SK-N-SH treated with all-trans-retinoic acid at 6 μM for 48 hours (cell line): Measurements from ENCODE around the gene GNAZ.

Experiments
- ESRRG ChIP-seq: fragments of 250-450 bp; sonication (Bioruptor Pico); IDR thresholded peaks from 2 replicates; pipeline ENCODE4 v1.6.1; 2021; ENCODE audit warnings: mild to moderate bottlenecking
- GLIS3 ChIP-seq: fragments of 250-450 bp; sonication (Bioruptor Pico); IDR thresholded peaks from 2 replicates; pipeline ENCODE4 v1.5.0; 2020; ENCODE audit warnings: mild to moderate bottlenecking, moderate library complexity
- PPARA ChIP-seq: fragments of 250-450 bp; sonication (Bioruptor Pico); IDR thresholded peaks from 2 replicates; pipeline ENCODE4 v1.5.0; 2020; ENCODE audit warnings: mild to moderate bottlenecking, borderline replicate concordance
- TCF4 ChIP-seq: fragments of 250-450 bp; sonication (Bioruptor Pico); IDR thresholded peaks from 2 replicates; pipeline ENCODE4 v1.8.0; 2021; ENCODE audit warnings: mild to moderate bottlenecking, moderate library complexity, borderline replicate concordance
- ZC3H10 ChIP-seq: fragments of 250-450 bp; sonication (Bioruptor Pico); IDR thresholded peaks from 2 replicates; pipeline ENCODE4 v1.5.1; 2021; ENCODE audit warnings: mild to moderate bottlenecking, moderate library complexity
- ZFP3 ChIP-seq: fragments of 250-450 bp; sonication (Bioruptor Pico); IDR thresholded peaks from 2 replicates; pipeline ENCODE4 v1.5.0; 2020; ENCODE audit warnings: mild to moderate bottlenecking, moderate library complexity
- ZNF565 ChIP-seq: fragments of 450-650 bp; formaldehyde crosslinking; conservative IDR thresholded peaks from 2 replicates; pipeline ENCODE4 v1.5.0; 2020; ENCODE audit warnings: low read depth, mild to moderate bottlenecking, moderate library complexity
- TF ChIP-seq, protein P1 (sequence below): fragments of 250-450 bp; sonication (Bioruptor Pico); IDR thresholded peaks from 2 replicates; pipeline ENCODE4 v1.8.0; 2020; ENCODE audit warnings: mild to moderate bottlenecking, moderate library complexity, borderline replicate concordance

DNA sequence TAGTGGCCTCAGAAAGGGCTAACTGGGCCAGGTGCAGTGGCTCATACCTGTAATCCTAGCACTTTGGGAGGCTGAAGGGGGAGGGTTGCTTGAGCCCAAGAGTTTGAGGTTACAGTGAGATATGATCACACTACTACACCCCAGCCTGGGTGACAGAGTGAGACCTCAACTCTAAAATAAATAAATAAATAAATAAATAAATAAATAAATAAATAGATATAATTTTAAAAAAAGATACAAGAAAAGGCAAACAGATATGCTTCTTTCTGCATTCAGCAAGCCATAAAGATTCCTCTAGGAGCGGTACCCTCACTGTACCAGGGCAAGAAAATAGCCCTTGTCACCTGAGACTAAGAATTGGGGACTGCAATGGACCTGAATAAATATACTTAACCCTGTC, 72.8 kb downstream of the GNAZ start:
- TF ChIP-seq, protein P1, sequence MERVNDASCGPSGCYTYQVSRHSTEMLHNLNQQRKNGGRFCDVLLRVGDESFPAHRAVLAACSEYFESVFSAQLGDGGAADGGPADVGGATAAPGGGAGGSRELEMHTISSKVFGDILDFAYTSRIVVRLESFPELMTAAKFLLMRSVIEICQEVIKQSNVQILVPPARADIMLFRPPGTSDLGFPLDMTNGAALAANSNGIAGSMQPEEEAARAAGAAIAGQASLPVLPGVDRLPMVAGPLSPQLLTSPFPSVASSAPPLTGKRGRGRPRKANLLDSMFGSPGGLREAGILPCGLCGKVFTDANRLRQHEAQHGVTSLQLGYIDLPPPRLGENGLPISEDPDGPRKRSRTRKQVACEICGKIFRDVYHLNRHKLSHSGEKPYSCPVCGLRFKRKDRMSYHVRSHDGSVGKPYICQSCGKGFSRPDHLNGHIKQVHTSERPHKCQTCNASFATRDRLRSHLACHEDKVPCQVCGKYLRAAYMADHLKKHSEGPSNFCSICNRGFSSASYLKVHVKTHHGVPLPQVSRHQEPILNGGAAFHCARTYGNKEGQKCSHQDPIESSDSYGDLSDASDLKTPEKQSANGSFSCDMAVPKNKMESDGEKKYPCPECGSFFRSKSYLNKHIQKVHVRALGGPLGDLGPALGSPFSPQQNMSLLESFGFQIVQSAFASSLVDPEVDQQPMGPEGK (CRISPR knock-in tag) = no peak
- TF ChIP-seq ESRRG (CRISPR knock-in tag) (no peak), GLIS3 (no peak), TCF4 (CRISPR knock-in tag) (no peak), ZNF565 (CRISPR knock-in tag) (no peak), ZFP3 (no peak), PPARA (no peak), ZC3H10 (CRISPR knock-in tag) (no peak)
